GM10847 (cell line): ENCODE results near the gene STIM1.

ENCODE experiments used
- POLR2A ChIP-seq: IDR thresholded peaks from 2 replicates; pipeline ENCODE4 v1.6.1; 2011; ENCODE audit not compliant: insufficient read length; ENCODE audit errors: extremely low read depth

STIM1 gene

DNA sequence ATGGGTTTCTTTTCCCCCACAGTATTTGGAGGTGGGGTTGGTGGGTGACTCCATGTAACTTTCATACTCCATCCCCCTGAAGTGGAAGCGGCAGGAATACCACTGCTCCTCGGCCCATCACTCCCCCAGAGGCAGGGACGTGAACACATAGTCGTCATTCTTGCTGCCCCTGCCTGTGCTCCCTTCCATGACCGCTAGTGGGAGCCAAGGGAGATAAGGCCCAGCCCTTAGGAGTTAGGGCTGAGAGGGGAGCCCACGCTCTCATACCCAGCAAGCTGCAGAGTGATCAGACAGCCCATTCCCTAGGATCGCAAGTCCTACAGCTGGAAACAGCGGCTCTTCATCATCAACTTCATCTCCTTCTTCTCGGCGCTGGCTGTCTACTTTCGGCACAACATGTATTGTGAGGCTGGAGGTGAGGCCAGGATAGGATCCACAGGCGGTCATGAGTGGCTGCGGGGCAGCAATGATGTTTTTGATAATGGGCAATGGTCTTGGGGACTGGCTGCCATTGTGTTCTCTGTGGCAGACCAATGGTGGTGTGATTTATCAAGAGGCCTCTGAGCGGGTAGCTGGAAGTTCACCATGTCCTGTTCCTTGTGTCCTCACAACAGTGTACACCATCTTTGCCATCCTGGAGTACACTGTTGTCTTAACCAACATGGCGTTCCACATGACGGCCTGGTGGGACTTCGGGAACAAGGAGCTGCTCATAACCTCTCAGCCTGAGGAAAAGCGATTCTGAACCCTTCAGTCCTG lies 30.6 kb upstream of the STIM1 start:
- TF ChIP-seq POLR2A: no peak

DNA sequence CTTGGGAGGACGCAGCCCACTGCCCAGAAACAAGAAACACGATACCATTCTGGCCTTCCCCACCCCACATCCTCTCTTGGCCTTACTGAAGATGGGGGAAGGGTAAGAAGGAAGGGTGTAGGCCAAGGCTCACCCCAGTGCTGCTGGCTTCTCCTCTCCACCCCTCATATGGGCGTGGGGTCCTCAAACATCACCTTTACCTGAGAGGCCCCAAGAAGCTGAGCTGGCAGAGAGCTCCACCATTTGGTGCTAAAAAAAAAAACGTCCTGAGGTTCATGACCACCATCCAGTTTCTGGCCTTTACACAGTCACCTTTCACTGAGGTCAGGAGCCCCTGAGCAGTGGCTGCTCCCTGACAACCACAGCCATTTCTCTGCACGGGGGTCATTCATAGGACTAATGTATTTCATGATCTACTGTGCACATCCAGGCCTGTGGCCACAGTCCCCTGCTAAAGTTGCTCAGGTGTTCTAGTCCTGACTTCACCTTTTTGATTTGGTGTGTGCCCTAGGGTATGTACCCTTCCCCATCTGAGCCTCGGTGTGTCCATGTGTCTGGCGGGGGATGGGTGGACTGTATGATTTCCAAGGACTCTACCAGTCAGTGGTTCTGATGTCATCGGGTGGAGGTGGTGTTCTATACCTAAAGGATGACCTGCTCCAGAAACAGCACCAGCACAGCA lies 29.9 kb upstream of the STIM1 start:
- no peak for TF ChIP-seq POLR2A

DNA sequence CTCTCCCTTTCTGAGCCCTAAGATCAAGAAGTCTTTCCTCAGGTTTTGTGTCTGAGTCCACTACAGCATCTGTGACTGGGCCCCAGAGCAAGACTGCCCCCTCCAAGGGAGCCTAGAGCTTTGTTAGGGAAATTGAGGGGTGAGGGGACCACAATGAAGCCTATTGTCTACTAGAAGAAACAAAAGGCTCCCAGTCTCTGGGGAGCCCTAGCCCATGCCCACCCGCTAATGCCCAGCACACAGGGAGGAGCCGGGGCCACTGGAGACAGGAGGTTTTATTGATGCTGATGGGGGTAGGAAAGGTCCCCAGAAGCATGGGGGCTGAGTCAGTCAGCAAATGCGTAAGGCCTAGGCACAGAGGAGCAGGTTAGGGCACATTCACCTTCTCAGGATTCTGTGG lies 28.7 kb upstream of the STIM1 start:
- no peak for TF ChIP-seq POLR2A

DNA sequence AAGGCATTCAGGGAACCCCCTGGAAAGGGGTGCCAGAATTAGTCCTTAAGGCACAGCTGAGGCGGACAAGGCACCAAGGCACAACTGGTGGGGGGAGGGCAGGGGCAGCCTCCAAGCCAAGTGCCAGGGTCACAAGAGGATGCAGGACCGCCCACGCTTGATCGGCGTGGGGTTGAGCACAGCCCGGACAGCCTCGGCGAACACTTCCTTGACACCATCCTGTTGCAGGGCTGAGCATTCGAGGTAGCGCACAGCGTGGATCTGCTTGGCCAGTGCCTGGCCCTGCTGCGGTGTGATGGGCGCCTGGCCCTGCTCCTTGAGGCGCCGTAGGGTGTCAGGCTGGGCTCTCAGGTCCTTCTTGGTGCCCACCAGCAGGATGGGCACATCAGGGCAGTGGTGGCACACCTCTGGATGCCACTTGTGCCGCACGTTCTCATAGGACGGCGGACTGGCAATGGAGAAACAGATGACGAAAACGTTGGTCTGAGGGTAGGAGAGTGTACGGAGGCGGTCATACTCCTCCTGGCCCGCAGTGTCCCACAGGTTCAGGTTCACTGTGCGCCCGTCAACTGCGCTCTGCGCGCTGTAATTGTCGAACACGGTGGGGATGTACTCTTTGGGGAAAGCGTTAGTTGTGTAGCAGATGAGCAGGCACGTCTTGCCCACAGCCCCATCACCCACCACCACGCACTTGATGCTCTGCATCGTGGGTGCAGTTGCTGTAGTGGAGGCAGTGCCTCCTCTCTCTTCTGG lies 27.9 kb upstream of the STIM1 start:
- TF ChIP-seq POLR2A: no peak

DNA sequence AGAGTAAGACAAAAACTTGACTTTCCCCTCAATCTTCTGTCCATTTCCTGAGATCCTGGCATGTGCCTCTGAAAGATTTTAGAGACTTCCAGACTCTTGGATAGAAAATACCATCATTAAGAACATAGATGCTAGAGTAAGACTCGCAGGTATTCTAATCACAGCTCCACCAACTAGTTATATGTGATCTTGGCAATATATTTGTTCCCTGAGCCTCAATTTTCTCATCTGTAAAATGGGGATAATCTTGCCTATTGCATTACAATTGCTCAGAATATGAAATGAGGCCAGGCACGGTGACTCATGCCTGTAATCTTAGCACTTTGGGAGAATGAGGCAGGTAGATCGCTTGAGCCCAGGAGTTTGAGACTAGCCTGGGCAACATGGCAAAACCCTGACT lies 25.4 kb upstream of the STIM1 start:
- TF ChIP-seq POLR2A: no peak

DNA sequence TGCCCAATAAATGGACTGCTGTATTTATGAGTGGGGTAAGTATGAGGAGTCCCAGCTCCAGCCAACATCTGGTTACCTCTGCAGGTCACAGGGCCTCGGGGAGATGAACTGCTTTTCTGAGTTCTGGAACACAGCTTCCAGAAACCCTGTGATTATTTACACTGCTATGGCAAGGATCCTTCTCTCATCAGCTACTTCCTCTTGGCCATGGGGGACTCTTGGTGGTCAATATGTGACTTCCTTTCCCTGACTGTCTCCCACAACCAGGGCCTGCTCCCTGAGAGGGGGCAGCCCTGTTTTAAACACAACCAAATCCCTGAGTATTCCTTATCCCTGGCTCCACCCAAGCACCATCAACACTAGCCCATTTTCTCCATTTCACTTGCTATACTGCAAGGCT lies 24.7 kb upstream of the STIM1 start:
- TF ChIP-seq POLR2A: no peak

DNA sequence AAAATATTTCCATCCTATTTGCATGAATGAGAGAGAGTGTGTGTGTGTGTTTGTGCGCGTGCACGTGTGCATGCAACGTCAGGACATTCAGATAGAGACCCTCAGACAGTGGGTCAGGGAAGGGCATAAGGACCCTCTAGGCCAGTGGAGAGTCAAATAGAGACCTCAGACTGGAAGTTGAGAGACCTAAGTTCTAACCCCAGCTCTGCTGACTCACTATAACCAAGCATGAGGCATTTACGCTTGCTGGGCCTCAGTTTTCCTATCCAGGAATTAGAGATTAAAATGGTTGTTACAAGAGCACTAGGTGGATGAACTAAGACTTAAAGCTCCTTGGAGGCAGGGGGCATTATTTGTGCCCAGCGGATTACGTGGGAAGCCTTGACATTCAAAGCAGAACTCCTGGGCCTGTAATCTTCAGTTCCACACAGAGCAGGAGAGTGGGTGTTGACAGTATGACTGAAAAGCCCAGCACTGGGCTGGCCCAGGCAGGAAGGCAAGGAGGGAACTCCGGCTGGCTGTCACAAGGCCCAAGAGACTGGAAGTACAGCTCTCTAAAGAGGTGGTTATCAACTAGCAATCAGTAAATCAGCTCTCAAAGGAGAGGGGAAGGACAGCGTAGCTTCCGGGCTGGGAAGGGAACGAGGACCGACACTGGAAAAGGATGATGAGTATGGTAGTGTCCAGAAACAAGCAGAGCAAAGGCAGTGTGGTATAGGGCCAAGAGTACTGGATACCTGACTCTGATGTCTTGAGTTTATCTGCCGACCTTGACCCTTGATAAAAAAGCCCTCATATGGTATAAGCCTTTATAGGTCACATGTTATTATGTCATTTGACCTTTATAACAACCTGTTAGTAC lies 23.9 kb upstream of the STIM1 start:
- TF ChIP-seq POLR2A: no peak

DNA sequence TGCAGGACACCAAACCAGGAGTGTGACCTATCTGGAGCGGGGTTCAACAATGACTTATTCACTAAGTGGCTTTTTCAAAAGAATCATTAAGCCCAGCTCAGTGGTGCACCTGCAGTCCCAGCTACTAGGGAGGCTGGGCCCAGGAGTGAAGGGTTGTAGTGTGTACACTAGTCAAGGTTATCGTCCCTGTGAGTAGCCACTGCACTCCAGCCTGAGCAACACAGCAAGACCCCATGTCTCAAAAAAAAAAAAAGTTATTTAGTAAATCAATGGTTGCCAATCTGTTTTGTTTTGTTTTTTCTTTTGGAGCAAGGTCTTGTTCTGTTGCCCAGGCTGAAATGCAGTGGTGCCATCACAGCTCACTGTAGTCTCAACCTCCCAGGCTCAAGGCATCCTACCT lies 22.6 kb upstream of the STIM1 start:
- no peak for TF ChIP-seq POLR2A

DNA sequence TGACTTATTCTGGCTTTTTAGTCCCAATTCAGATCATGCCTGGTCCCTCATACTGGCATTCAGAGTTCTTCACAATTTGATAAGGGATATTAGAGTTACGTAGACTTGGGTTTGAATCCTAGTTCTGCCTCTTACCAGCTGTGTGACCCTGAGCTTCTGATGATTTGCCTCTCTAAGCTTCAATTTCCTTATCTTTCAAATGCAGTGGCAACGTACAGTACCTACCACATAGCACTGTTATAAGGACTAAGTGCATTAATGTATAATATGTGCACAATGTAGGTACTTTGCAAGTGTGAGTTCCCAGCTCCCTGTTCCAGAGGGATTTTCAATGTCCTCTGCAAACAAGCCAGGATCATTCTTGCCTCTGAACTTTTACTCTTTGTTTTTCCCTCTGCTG lies 22.0 kb upstream of the STIM1 start:
- TF ChIP-seq POLR2A: no peak

DNA sequence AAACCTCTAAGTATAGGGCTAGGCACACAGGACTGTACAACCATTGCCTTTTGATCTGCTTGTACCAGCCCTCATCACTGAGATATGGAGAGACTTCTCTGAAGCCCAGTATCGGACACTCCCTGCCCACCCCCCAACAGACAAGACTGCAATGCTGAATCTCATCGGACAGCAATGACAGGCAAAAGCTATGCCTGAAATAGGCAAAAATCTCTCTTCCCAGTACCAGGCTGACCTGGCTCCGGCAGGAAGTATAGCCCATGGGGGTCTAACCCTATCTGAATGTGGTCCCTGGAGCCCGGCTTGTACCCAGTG lies 21.2 kb upstream of the STIM1 start:
- TF ChIP-seq POLR2A: no peak

DNA sequence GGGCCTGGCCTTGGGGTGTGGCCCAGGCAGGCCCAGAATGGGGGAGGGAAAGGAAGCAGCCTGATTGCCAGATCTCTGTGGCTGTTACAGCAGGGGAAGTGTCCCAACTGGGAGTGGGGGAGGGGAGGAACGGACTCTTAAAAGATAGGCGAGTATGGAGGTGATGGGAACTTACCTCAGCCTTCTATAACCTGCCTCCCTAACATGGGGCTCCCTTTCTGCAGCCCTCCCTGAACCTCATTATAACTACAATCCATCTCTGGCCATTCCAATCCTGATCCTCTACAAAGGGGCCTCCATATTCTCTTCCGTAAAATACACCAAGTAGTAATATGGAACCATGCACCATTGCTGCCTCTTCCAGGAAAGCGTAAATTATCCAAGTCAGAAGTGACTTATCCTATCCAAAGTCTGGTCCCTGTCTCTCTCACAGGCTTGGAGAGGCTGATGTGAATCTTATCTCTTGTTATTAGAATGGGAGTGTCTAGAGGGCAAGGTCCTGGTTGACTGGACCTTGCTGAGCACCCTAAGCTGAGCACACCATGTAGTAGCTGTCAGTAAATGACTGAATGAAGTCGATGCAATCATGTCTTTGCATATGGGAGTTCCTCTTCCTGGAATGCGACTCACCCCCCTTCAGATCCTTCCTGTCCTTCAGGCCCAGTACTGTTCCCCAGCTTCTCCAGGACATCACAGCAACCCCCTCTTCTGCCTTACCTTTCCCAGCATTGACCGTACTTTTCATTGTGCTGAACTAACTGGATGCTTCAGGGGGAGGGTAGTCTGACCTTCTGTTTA lies 20.6 kb upstream of the STIM1 start:
- TF ChIP-seq POLR2A: no peak

DNA sequence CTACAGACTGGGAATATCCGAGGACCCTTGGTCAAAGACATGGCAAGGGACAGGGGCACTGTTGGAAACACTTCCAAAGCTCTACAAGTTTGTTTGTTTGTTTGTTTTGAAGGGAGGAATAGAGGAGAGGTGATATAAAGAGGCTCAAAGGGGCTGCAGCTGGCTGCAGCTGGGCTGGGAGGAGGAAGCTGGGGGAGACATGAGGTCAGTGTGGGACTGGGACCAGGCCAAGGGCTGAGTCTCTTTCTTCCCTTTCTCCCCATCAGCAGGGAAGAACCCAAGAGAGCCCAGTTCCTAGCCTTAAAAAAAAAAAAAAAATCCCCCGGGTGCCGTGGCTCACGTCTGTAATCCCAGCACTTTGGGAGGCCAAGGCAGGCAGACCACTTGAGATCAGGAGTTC lies 19.7 kb upstream of the STIM1 start:
- TF ChIP-seq POLR2A: no peak

DNA sequence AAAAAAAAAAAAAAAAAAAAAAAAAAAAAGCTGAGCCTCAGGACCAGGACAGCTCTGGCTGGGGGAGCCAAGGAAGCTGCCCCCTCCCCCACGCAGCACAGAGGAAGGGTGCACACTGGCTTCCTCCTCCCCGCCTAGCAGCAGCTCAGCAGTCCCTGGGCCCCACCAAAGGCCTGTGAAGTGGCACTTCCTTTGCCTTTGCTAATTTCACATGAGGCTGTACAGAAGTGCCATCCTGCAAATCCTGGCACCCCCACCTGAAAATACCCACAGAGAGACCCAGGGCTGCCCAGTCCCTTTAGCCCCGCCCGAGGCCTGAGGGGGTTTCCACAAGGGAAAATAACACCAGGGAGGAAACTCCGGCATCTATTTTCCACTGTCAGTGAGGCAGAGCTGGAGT lies 18.6 kb upstream of the STIM1 start:
- no peak for TF ChIP-seq POLR2A

DNA sequence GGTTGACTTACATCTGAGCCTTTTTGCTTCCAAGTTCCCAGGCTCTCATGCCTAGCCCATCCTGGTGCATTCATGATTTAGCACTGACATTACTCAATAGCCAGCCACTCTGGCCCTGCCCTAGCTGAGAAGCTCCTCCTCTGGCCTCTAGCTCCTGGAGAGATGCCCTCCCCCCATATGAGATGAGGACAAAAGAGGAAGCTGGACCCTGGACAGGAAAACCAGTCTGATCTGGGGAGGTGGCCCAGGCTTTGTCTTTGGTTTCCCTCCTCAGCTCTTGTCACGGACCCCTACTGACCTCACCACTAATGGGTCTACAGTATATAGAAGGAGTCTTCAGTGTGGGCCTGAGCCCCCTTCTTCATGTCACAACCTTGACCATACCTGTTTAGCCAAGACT lies 17.7 kb upstream of the STIM1 start:
- TF ChIP-seq POLR2A: no peak

DNA sequence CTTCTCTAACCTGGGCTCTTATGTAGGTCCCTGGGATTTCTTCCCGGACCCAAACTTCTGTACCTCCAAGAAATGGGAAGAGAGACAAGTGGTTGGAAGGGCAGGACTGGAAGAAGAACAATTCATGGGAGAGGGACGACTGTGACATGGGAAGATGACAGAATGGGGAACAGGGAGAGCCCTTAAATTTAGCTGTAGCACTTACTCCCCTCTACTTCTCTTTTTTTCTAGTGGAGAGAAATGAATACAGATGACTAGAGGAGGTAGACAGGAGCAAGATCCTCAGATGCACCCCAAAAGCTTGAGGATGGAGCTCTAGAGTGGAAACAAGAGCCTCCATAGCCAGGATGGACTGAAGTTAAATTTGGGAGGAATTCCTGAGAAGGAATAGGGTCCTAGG lies 17.0 kb upstream of the STIM1 start:
- no peak for TF ChIP-seq POLR2A
